Measurements from ENCODE around the gene LMBRD2. TPM values are rescaled to one million over a fixed set of nuclear protein-coding genes. Genes with fewer than 3 reads are reported as not detected.
A peak's percentile ranks its signal among the peaks of the same experiment; 100 is the strongest.
"Not testable (repeated sequence)": the region's sequence is repeated elsewhere in the genome, so short reads cannot be mapped to it uniquely, and the experiment has no call there.

The LMBRD2 gene
- total RNA-seq (1 to 10 TPM; 4.1 to 4.2 TPM), total RNA-seq (16.3 to 83.8 (median 45.2) reads per million in 172 experiments)
- 11.6 TPM for polyA plus RNA-seq (2013, experiment 1 of 2)
- polyA plus RNA-seq (2013, experiment 2 of 2): 10.0 TPM

GRCh38 chr5:36151434-36152323 is at the start of gene LMBRD2, which contains the start of gene SKP2:
LMBRD2 (minus strand) TSS chr5:36151887; CDS start chr5:36143349, 8,538 bp downstream.
SKP2 (plus strand) TSS chr5:36152111; CDS start chr5:36152263, 152 bp downstream.
- Mint-ChIP-seq H3K27ac (peak within 1 kb of the TSS; percentile 86), H3K9me3 (no peaks in the 10 kb centered on the region), H3K4me3 (peak within 1 kb of the TSS; percentile 95), H3K27me3 (no peaks in the 10 kb centered on the region), H3K4me1 (ENCODE audit: low read depth) (peaks cover 76% of the 10 kb centered on the region), H3K36me3 (ENCODE audit: low read depth) (peaks cover 49% of the 10 kb centered on the region)
- Histone ChIP-seq H3K27ac (ENCODE audit: low read depth in 1 of 2, low read length in 2 of 2) (peak within 1 kb of the TSS; percentile 77 to 82), H3K9me3 (ENCODE audit: control insufficient read depth in 1 of 2, insufficient read depth in 1 of 2, low read length in 2 of 2) (no peaks in the 10 kb centered on the region), H3K4me3 (ENCODE audit: low read length) (peak within 1 kb of the TSS; percentile 92), H3K36me3 (ENCODE audit: insufficient read depth, low read length) (peaks cover 8% of the 10 kb centered on the region), H3K4me1 (ENCODE audit: insufficient read depth, low read length) (peaks cover 30% of the 10 kb centered on the region), H3K27me3 (ENCODE audit: control insufficient read depth in 1 of 2, insufficient read depth in 2 of 2, low read length in 2 of 2) (no peaks in the 10 kb centered on the region)
- ChIA-PET POLR2A (interaction anchor here (0.9 to 3.7 kb wide), 11 partner anchors 8 to 1236 kb away, joined by 3 to 49 read pairs (median 5); partner anchors contain the start of genes BRIX1, DNAJC21, NADK2 and NIPBL), CTCF (interaction anchor here (0.6 to 3.8 kb wide), 2 partner anchors 90 to 1228 kb away, joined by 4 to 23 read pairs; partner anchors contain the start of genes NADK2 and WDR70)
- no peak for TF ChIP-seq CTCF (IDR thresholded peaks at IDR 0.05)
- intact Hi-C loops (cut with DNase I, micrococcal nuclease): loop anchor here (2.0 to 10.0 kb wide), 8 partner anchors 89 to 1317 kb away; partner anchors contain the start of genes BRIX1 (in 1 of the 2), DNAJC21 (in 1 of the 2), NADK2 (in 1 of the 2) and NIPBL (in 1 of the 2)
- ATAC-seq (ENCODE audit: poor library complexity): peak; percentile 96
- peak; percentile 90 to 99 (median 95) for DNase-seq

- H3K4me1 ChIP-seq (ENCODE audit: insufficient read depth, low read length): no peaks in the 10 kb centered on the region
- no peaks in the 10 kb centered on the region for H3K9me3 Mint-ChIP-seq
- ChIA-PET POLR2A (no interaction called here), CTCF (no interaction called here)
- no peaks in the 10 kb centered on the region for H3K27me3 Mint-ChIP-seq
- TF ChIP-seq CTCF (IDR thresholded peaks at IDR 0.05): no peak
- H3K36me3 Mint-ChIP-seq (ENCODE audit: low read depth): peaks cover 73% of the 10 kb centered on the region
- H3K4me3 Mint-ChIP-seq: no peak overlapping the region
- H3K4me1 Mint-ChIP-seq (ENCODE audit: low read depth): no peaks in the 10 kb centered on the region
- H3K27ac Mint-ChIP-seq: no peak overlapping the region
- ATAC-seq (ENCODE audit: poor library complexity) (no peak), DNase-seq (no peak)
- no peaks in the 10 kb centered on the region for H3K27me3 ChIP-seq (ENCODE audit: control insufficient read depth in 1 of 2, insufficient read depth in 2 of 2, low read length in 2 of 2)
- H3K36me3 ChIP-seq (ENCODE audit: insufficient read depth, low read length): peaks cover 36% of the 10 kb centered on the region
- no peak overlapping the region for H3K4me3 ChIP-seq (ENCODE audit: low read length)
- no peaks in the 10 kb centered on the region for H3K9me3 ChIP-seq (ENCODE audit: control insufficient read depth in 1 of 2, insufficient read depth in 1 of 2, low read length in 2 of 2)
- intact Hi-C loops (cut with DNase I, micrococcal nuclease): no loop called here
- no peak overlapping the region for H3K27ac ChIP-seq (ENCODE audit: low read depth in 1 of 2, low read length in 2 of 2)
Observed at GRCh38 chr5:36200513-36200912, 48.8 kb upstream of the LMBRD2 start.

- CTCF ChIA-PET: no interaction called here
- Mint-ChIP-seq H3K9me3 (no peaks in the 10 kb centered on the region), H3K36me3 (ENCODE audit: low read depth) (peaks cover 73% of the 10 kb centered on the region), H3K27ac (no peak overlapping the region), H3K4me1 (ENCODE audit: low read depth) (no peaks in the 10 kb centered on the region), H3K27me3 (no peaks in the 10 kb centered on the region), H3K4me3 (no peak overlapping the region)
- ATAC-seq (ENCODE audit: poor library complexity) (no peak), DNase-seq (no peak)
- POLR2A ChIA-PET: no interaction called here
- no peak for TF ChIP-seq CTCF (IDR thresholded peaks at IDR 0.05)
- Histone ChIP-seq H3K4me3 (ENCODE audit: low read length) (no peak overlapping the region), H3K9me3 (ENCODE audit: control insufficient read depth in 1 of 2, insufficient read depth in 1 of 2, low read length in 2 of 2) (no peaks in the 10 kb centered on the region), H3K4me1 (ENCODE audit: insufficient read depth, low read length) (no peaks in the 10 kb centered on the region), H3K36me3 (ENCODE audit: insufficient read depth, low read length) (peaks cover 33% of the 10 kb centered on the region), H3K27me3 (ENCODE audit: control insufficient read depth in 1 of 2, insufficient read depth in 2 of 2, low read length in 2 of 2) (no peaks in the 10 kb centered on the region), H3K27ac (ENCODE audit: low read depth in 1 of 2, low read length in 2 of 2) (no peak overlapping the region)
- intact Hi-C loops (cut with DNase I, micrococcal nuclease): no loop called here
Observed at GRCh38 chr5:36199620-36200019, 47.9 kb upstream of the LMBRD2 start.

- ATAC-seq (ENCODE audit: poor library complexity); H3K27me3 Mint-ChIP-seq; CTCF ChIA-PET; H3K27ac Mint-ChIP-seq; H3K27ac ChIP-seq (ENCODE audit: low read depth in 1 of 2, low read length in 2 of 2); H3K4me3 ChIP-seq (ENCODE audit: low read length); H3K4me3 Mint-ChIP-seq; H3K9me3 ChIP-seq (ENCODE audit: control insufficient read depth in 1 of 2, insufficient read depth in 1 of 2, low read length in 2 of 2); H3K4me1 Mint-ChIP-seq (ENCODE audit: low read depth); H3K27me3 ChIP-seq (ENCODE audit: control insufficient read depth in 1 of 2, insufficient read depth in 2 of 2, low read length in 2 of 2); H3K9me3 Mint-ChIP-seq; POLR2A ChIA-PET; H3K4me1 ChIP-seq (ENCODE audit: insufficient read depth, low read length); intact Hi-C loops (cut with DNase I, micrococcal nuclease); DNase-seq: not testable (repeated sequence)
- peaks cover 33% of the 10 kb centered on the region for H3K36me3 ChIP-seq (ENCODE audit: insufficient read depth, low read length)
- peaks cover 73% of the 10 kb centered on the region for H3K36me3 Mint-ChIP-seq (ENCODE audit: low read depth)
Observed at GRCh38 chr5:36198783-36199182, 47.1 kb upstream of the LMBRD2 start.

Data from CD4-positive, alpha-beta T cell (primary cell).